ENCODE data around the gene FAM174C. TPM values are rescaled to one million over a fixed set of nuclear protein-coding genes. Genes with fewer than 3 reads are reported as not detected.

FAM174C gene
- polyA plus RNA-seq, 1 donor (not counting 4 experiments of a cell fraction or from before 2014, with no cell fraction given) = 18.5 TPM

GRCh38 chr19:1281569-1282287 lies 6.4 kb downstream of the FAM174C start:
- Histone ChIP-seq H3K4me3 (ENCODE audit: control insufficient read depth in 2 of 3, extremely low read depth in 1 of 3, insufficient read depth in 2 of 3, low read depth in 1 of 3, low read length in 3 of 3) (no peak overlapping the region), H3K4me2 (ENCODE audit: control insufficient read depth, extremely low read depth, insufficient read depth, low read depth, low read length) (no peak overlapping the region), H3K79me2 (ENCODE audit: control insufficient read depth, insufficient read depth, low read length) (peaks cover under 1% of the 10 kb centered on the region), H3K36me3 (ENCODE audit: control insufficient read depth in 2 of 2, extremely low read depth in 1 of 2, insufficient read depth in 2 of 2, low read length in 2 of 2) (peaks cover 7 to 19% of the 10 kb centered on the region in 2 experiments), H4K20me1 (ENCODE audit: control insufficient read depth, extremely low read depth, insufficient read depth, low read length) (peaks cover 14% of the 10 kb centered on the region), H3K27me3 (ENCODE audit: control insufficient read depth, extremely low read depth, insufficient read depth, low read length) (peaks cover 33% of the 10 kb centered on the region), H3K4me1 (ENCODE audit: control insufficient read depth, extremely low read depth, insufficient read depth, low read length) (no peaks in the 10 kb centered on the region), H3K9me1 (ENCODE audit: control insufficient read depth, extremely low read depth, insufficient read depth, low read length) (no peaks in the 10 kb centered on the region), H3K9ac (ENCODE audit: control insufficient read depth, extremely low read depth, insufficient read depth, low read length) (no peak overlapping the region), H3K9me3 (ENCODE audit: control insufficient read depth, low read depth, low read length) (no peaks in the 10 kb centered on the region), H3K27ac (ENCODE audit: control insufficient read depth, insufficient read depth, low read length) (no peak overlapping the region), H2AFZ (ENCODE audit: control insufficient read depth, low read length) (no peak overlapping the region)
- FAIRE-seq = no peak
- DNase-seq (ENCODE audit: low read depth, low spot score) = no peak
- dilution Hi-C loops (cut with MboI; ENCODE audit: extremely low pct_ligation_motif_present, low sequenced_read_pairs) = no loop called here
- TF ChIP-seq CTCF (optimal IDR thresholded peaks at IDR 0.05 in 1 of 3, IDR thresholded peaks at IDR 0.05 in 1 of 3, conservative IDR thresholded peaks at IDR 0.05 in 1 of 3; ENCODE audit: extremely low read depth in 1 of 3, insufficient read depth in 2 of 3, low read length in 3 of 3) = no peak
- no peak for TF ChIP-seq EZH2 (IDR thresholded peaks at IDR 0.05; ENCODE audit: low read length)

GRCh38 chr19:1282588-1283206 lies 7.4 kb downstream of the FAM174C start:
- Histone ChIP-seq H3K9me1 (ENCODE audit: control insufficient read depth, extremely low read depth, insufficient read depth, low read length) (no peaks in the 10 kb centered on the region), H3K27ac (ENCODE audit: control insufficient read depth, insufficient read depth, low read length) (no peak overlapping the region), H3K9me3 (ENCODE audit: control insufficient read depth, low read depth, low read length) (no peaks in the 10 kb centered on the region), H3K79me2 (ENCODE audit: control insufficient read depth, insufficient read depth, low read length) (no peaks in the 10 kb centered on the region), H3K4me1 (ENCODE audit: control insufficient read depth, extremely low read depth, insufficient read depth, low read length) (no peaks in the 10 kb centered on the region), H4K20me1 (ENCODE audit: control insufficient read depth, extremely low read depth, insufficient read depth, low read length) (peaks cover 14% of the 10 kb centered on the region), H2AFZ (ENCODE audit: control insufficient read depth, low read length) (no peak overlapping the region), H3K4me2 (ENCODE audit: control insufficient read depth, extremely low read depth, insufficient read depth, low read depth, low read length) (no peak overlapping the region), H3K9ac (ENCODE audit: control insufficient read depth, extremely low read depth, insufficient read depth, low read length) (no peak overlapping the region), H3K36me3 (ENCODE audit: control insufficient read depth in 2 of 2, extremely low read depth in 1 of 2, insufficient read depth in 2 of 2, low read length in 2 of 2) (peaks cover 7 to 14% of the 10 kb centered on the region in 2 experiments), H3K4me3 (ENCODE audit: control insufficient read depth in 2 of 3, extremely low read depth in 1 of 3, insufficient read depth in 2 of 3, low read depth in 1 of 3, low read length in 3 of 3) (no peak overlapping the region), H3K27me3 (ENCODE audit: control insufficient read depth, extremely low read depth, insufficient read depth, low read length) (peaks cover 43% of the 10 kb centered on the region)
- TF ChIP-seq CTCF (optimal IDR thresholded peaks at IDR 0.05 in 1 of 3, IDR thresholded peaks at IDR 0.05 in 1 of 3, conservative IDR thresholded peaks at IDR 0.05 in 1 of 3; ENCODE audit: extremely low read depth in 1 of 3, insufficient read depth in 2 of 3, low read length in 3 of 3) (no peak), EZH2 (IDR thresholded peaks at IDR 0.05; ENCODE audit: low read length) (no peak)
- no peak for DNase-seq (ENCODE audit: low read depth, low spot score)
- dilution Hi-C loops (cut with MboI; ENCODE audit: extremely low pct_ligation_motif_present, low sequenced_read_pairs) = no loop called here
- no peak for FAIRE-seq

Measured in keratinocyte (primary cell).